Measurements from ENCODE around the gene PTP4A2.
"Not testable (repeated sequence)": the region's sequence is repeated elsewhere in the genome, so short reads cannot be mapped to it uniquely, and the experiment has no call there.

Gene PTP4A2

DNA sequence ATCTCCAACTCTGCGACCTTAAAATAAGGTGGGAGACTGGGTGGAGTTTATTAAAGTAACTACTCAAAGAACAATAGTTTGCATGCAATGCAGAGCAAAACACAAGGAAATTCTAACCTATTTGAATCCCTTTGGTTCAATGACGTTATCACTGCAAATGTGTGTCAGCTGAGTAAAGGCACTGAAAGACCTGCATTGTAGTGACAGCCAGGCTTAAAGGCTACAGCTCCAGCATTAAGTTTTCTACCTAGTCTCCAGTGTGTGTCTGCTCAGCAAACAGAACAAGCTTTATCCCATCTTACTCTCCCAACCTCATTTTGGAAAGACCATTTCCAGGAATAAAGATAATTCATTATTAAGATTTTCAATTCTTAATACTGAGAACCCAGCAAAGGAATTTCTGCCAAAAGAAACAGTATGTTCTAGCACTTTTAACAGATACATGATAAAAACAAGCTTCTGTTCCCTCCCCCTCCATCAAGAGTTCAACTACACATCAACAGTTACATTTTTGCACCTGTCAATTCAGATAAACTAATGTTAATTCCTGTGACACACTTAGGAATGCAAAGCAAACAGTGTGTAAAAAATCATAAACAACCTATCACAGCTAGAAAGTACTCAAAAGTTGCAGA is 14.2 kb downstream of the PTP4A2 start:
- DNase-seq: no peak

DNA sequence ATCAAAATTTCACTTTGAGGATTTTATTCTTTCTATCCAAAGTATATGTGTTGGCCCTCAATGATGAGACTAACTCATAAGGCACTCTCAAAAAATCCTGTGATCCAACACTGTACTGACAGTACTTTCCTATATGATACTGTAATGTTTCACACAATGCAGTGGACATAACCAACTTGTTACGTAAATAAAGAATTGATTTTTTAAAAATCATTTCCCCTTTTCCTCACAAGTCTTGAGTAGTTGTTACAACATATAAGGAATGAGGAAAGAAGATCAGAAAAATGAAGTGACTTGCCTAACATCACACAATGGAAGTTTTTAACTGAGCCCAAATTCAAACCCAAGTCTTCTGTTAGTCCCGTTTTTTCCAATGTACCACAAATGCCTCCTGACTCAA is 17.2 kb downstream of the PTP4A2 start:
- no peak for DNase-seq

DNA sequence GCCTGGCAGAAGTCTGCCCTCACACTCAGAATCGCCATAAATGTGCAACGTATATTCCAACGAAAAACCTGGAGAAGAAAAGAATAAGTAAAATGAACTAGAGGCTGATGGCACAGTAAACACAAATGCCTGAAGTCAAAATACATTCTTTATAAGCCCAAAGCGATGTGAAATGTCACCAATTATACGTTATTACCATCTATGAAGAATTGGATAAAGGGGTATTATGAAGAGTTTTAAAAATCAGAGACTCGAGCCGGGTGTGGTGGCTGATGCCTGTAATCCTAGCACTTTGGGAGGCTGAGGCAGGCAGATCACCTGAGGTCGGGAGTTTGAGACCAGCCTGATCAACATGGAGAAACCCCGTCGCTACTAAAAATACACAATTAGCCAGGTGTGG is 18.6 kb downstream of the PTP4A2 start:
- no peak for DNase-seq

DNA sequence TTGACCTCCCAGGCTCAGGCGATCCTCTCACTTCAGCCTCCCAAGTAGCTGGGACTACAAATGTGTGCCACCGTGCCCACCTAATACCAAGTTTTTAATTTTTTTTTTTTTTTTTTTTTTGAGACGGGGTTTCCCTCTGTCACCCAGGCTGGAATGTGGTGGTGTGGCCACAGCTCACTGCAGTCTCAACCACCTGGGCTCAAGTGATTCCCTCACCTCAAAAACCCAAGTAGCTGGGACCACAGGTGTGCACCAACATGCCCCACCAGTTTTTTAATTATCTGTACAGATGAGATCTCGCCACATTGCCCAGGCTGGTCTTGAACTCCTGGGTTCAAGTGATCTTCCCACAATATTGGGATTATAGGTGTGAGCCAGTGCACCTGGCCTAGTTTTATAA is 22.7 kb downstream of the PTP4A2 start:
- no peak for DNase-seq

GRCh38 chr1:31913968-31914367 is 24.2 kb downstream of the PTP4A2 start:
- DNase-seq: no peak

- no peak for DNase-seq
These were observed 25.3 kb downstream of the PTP4A2 start for GRCh38 chr1:31912839-31913239.

DNA sequence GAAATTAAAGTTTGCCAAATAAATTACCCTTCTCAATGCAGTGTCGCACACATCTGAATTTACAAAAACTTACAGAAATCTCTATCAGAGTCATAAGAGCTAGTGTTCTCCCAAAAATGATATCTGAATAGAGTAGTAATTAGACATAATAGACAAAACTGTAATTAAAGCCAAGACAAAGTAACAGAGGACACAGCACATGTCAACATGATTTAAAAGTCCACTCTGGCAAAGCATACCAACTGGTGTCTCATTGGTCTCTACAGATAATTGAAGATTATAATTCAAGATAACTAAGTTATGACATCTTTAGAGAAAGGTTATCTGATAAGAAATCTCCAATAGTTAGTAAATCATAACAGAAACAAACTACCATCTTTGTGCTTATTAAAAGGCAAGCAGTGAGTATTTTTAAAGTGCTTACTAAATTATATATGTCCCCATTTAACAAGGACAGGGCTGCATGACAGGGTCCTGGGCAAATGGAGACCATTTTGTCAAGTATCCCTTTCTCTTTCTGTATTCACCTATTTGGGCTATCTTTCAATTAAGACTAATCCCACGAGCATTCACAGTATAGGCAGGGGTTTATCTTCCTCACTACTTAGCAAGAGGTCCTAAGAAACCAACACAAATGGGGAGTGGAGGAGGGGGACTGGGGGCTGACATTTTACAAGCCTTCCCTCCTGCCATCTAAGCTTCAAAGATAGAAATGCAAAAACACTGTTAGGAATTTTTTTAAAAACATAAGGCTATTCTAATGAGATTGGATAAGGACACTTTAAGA is 26.0 kb downstream of the PTP4A2 start:
- DNase-seq: no peak

DNA sequence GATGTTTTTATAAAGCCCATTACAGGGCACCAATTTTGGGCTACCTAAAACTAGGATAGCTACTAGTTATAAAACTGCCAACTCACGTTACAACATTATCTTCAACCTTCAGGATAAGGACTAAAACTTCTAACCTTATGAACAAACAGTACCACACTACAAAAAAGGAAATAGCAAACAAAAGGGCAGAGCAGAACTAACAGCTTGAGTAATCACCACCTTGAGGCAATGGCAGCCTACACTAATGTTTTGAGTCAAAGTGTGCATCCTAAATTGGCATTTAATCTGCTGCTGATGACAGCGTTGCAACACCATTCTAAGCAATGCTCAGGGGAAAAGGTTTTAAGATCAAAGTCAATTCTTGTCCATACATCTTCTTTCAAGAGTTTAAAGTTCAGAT is 27.2 kb downstream of the PTP4A2 start:
- DNase-seq: no peak

GRCh38 chr1:31909691-31910090 is 28.5 kb downstream of the PTP4A2 start:
- DNase-seq: no peak

DNA sequence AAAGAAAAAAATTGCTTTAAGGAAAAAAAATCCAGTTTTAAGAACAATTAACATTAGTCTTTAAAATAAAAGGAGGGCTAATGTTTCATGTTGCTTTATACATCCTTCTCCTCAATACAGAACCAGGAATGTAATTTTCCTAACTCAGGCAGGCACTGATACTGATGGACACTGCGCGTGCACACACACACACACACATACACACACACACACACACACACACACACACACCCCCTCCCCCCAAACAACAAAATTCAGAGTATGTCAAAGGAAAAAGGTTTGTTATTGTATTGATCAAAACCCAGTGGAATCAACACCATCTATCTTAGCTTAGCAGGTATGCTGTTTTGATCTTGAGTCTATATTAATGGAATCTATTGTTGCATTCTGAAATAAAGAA is 31.6 kb downstream of the PTP4A2 start:
- no peak for DNase-seq

DNA sequence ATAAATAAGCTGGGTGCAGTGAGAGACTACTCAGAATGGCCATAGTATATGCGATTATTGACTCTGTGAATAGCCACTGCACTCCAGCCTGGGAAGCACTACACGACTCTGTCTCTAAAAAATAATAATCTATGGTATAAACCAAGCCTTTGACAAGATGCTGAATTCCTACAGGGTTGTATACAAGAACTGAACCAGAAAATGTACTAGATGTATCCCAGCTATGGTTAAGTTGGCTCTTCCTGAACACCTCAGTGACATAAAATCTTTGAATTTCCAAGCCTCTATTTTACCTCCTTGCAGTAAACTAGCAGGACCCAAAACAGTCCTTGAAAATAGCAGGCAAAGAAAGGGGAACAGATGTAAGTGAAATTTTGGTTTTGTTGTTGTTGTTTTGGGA is 32.5 kb downstream of the PTP4A2 start:
- no peak for DNase-seq

DNA sequence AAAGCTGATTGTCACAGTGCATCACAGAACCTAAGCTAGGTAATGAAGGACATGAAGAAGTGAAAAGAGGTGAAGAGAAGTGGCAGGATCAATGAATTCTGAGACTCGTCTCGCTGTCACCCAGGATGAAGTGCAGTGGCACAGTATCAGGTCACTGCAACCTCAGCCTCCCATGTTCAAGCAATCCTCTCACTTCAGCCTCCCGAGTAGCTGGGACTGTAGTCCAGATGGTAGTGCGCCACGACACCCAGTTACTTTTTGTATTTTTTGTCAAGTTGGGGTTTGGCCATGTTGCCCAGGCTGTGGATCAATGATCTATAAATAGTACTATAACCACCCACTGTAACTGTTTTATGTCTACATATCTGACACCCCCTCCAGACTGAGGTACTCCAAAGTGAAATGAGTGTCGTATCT is 33.1 kb downstream of the PTP4A2 start:
- no peak for DNase-seq

- DNase-seq: no peak
These were observed 33.7 kb downstream of the PTP4A2 start for GRCh38 chr1:31904339-31905092.

DNA sequence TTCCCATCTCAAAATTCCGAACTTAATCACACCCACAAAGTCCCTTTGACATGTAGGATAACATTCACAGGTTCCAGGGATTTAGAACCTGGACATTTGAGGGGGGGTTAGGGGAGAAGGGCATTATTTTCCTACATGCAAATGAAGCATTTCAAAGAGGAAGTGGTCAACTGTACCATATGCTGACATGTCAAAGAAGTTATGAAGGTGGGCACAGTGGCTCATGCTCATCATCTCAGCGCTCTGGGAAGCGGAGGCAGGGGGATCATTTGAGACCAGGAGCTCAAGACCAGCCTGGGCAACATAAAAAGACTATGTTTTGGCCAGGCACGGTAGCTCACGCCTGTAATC is 35.7 kb downstream of the PTP4A2 start:
- no peak for DNase-seq

DNA sequence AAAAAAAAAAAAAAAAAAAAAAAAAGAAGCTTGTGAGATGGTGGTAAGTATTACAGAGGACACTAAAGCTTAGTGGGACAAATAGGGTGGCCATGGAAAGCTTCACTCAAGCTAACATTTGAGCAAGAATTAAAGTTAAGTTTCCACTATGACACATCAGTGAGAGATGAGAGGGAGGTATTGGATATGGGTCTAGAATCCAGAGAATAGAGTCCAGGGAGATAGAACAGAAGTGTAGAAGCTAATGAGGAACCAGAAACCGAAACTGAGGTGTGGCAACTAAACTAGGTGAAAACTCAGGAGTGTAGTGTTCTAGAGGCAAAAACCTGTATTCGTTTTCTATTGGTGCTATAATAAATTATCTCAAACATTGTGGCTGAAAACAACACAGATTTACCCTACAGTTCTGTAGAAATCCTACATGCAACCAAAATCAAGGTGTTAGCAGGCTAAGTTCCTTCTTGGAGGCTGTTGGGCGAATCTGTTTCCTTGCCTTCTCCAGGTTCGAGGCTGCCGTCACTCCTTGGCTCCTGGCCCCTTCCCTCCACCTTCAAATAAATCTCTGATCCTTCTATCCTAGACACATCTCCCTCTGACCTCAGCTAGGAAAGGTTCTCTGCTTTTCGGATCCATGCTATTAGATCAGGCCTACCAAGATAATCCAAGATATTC is 36.2 kb downstream of the PTP4A2 start:
- no peak for DNase-seq

DNA sequence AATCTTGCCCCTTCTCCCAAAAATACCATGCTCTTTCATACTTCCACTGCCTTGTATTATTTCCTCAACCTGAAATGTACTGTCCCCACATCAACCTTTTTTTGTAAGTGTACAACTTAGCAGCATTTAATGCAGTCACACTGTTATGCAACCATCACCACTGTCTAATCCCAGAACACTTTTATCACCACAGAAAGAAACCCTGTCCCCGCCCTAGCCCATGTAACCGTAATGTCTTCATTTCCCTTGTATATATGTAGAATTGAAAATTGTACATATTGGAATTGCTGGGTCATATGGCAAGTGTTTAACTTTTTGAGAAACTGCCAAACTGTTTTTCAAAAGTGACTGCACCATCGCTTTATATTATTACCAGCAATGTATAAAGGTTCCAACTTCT is 37.4 kb downstream of the PTP4A2 start:
- DNase-seq: no peak

GRCh38 chr1:31897526-31898100 is 40.6 kb downstream of the PTP4A2 start:
- no peak for DNase-seq

DNA sequence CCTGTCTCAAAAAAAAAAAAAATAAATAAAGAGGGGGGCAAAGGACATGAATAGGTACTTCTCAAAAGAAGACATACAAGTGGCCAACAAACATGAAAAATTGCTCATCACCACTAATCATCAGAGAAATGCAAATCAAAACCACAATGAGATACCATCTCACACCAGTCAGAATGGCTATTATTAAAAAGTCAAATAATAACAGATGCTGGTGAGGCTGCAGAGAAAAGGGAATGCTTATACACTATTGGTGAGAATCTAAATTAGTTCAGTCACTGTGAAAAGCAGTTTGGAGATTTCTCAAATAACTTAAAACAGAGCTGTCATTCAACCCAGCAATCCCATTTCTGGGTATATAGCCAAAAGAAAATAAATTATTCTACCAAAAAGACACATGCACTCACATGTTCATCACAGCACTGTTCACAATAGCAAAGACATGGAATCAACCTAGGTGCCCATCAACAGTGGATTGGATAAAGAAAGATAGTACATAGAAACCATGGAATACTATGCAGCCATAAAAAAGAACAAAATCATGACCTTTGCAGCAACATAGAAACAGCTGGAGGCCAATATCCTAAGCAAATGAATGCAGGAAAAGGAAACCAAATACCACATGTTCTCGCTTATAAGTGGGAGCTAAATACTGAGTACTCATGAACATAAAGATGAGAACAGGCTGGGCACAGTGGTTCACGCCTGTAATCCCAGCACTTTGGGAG is 42.5 kb downstream of the PTP4A2 start:
- DNase-seq: not testable (repeated sequence)

DNA sequence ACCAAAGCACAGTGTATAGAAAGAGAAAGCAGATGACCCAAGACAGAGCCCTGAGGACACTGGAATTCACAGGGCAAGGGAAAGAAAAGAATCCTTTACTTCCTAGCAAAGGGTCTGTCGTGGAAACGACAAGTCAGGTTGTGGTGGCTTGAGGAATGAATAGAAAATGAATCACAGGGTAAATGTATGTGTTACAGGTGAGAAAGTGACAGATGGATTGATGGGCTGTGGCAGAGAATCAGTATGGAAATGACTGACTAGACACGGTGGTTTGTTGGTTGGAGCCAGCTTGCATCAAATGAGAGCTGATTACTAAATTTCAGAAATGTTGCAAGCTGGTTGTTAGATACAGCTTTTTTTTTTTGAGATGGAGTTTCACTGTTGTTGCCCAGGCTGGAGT is 46.9 kb downstream of the PTP4A2 start:
- DNase-seq: peak; percentile 54 to 61

DNA sequence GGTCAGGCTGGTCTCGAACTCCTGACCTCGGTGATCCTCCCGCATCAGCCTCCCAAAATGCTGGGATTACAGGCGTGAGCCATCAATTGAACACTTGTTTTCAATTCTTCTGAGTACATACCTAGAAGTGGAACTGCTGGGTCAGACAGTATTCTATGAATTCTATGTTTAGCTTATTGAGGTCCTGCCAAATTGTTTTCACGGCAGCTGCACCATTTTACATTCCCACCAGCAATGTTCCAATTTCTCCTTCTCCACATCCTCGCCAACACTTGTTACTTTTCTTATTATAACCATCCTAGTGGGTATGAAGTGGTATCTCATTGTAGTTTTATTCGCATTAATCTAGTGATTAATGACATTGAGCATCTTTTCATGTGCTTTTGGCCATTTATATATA is 49.9 kb downstream of the PTP4A2 start:
- no peak for DNase-seq

DNA sequence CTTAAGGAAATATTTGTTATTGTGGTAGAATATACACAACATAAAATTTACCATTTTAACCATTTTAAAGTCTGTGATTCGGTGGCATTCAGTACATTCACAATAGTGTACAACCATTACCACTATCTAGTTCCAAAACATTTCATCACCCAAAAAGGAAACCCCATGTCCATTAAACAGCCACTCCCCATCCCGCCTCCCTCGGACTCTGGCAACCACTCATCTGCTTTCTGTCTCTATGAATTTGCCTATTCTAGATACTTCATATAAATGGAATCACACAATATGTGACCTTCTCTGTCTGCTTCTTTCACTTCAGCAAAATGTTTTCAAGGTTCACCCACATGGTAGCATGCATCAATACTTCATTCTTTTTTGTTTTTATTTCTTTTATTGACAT is 51.3 kb downstream of the PTP4A2 start:
- DNase-seq: no peak

- no peak for DNase-seq
These were observed 52.3 kb downstream of the PTP4A2 start for GRCh38 chr1:31885851-31886250.
